ENCODE measurements around the gene SLC35G6. TPM values are rescaled to one million over a fixed set of nuclear protein-coding genes. Genes with fewer than 3 reads are reported as not detected.

SLC35G6 gene
- polyA plus RNA-seq, 1 donor (not counting 4 experiments of a cell fraction or from before 2014, with no cell fraction given), result not detected

- H3K4me2 ChIP-seq (ENCODE audit: control insufficient read depth, extremely low read depth, insufficient read depth, low read depth, low read length), result no peak overlapping the region
- H2AFZ ChIP-seq (ENCODE audit: control insufficient read depth, low read length), result no peak overlapping the region
- H3K27me3 ChIP-seq (ENCODE audit: control insufficient read depth, extremely low read depth, insufficient read depth, low read length), result no peaks in the 10 kb centered on the region
- no peak overlapping the region for H3K4me3 ChIP-seq (ENCODE audit: control insufficient read depth in 2 of 3, extremely low read depth in 1 of 3, insufficient read depth in 2 of 3, low read depth in 1 of 3, low read length in 3 of 3)
- peaks cover under 1% of the 10 kb centered on the region for H3K4me1 ChIP-seq (ENCODE audit: control insufficient read depth, extremely low read depth, insufficient read depth, low read length)
- H3K9me3 ChIP-seq (ENCODE audit: control insufficient read depth, low read depth, low read length), result no peaks in the 10 kb centered on the region
- FAIRE-seq (no peak), DNase-seq (ENCODE audit: low read depth, low spot score) (no peak)
- TF ChIP-seq, protein P1, sequence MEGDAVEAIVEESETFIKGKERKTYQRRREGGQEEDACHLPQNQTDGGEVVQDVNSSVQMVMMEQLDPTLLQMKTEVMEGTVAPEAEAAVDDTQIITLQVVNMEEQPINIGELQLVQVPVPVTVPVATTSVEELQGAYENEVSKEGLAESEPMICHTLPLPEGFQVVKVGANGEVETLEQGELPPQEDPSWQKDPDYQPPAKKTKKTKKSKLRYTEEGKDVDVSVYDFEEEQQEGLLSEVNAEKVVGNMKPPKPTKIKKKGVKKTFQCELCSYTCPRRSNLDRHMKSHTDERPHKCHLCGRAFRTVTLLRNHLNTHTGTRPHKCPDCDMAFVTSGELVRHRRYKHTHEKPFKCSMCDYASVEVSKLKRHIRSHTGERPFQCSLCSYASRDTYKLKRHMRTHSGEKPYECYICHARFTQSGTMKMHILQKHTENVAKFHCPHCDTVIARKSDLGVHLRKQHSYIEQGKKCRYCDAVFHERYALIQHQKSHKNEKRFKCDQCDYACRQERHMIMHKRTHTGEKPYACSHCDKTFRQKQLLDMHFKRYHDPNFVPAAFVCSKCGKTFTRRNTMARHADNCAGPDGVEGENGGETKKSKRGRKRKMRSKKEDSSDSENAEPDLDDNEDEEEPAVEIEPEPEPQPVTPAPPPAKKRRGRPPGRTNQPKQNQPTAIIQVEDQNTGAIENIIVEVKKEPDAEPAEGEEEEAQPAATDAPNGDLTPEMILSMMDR (optimal IDR thresholded peaks at IDR 0.05 in 1 of 3, IDR thresholded peaks at IDR 0.05 in 1 of 3, conservative IDR thresholded peaks at IDR 0.05 in 1 of 3; ENCODE audit: extremely low read depth in 1 of 3, insufficient read depth in 2 of 3, low read length in 3 of 3), result no peak
- no peak for TF ChIP-seq EZH2 (IDR thresholded peaks at IDR 0.05; ENCODE audit: low read length)
- peaks cover 85% of the 10 kb centered on the region for H3K79me2 ChIP-seq (ENCODE audit: control insufficient read depth, insufficient read depth, low read length)
- dilution Hi-C loops (cut with MboI; ENCODE audit: extremely low pct_ligation_motif_present, low sequenced_read_pairs), result no loop called here
- peaks cover 4% of the 10 kb centered on the region for H3K9me1 ChIP-seq (ENCODE audit: control insufficient read depth, extremely low read depth, insufficient read depth, low read length)
- peaks cover 40 to 43% of the 10 kb centered on the region in 2 experiments for H3K36me3 ChIP-seq (ENCODE audit: control insufficient read depth in 2 of 2, extremely low read depth in 1 of 2, insufficient read depth in 2 of 2, low read length in 2 of 2)
- H3K27ac ChIP-seq (ENCODE audit: control insufficient read depth, insufficient read depth, low read length), result no peak overlapping the region
- H4K20me1 ChIP-seq (ENCODE audit: control insufficient read depth, extremely low read depth, insufficient read depth, low read length), result peaks cover 39% of the 10 kb centered on the region
- H3K9ac ChIP-seq (ENCODE audit: control insufficient read depth, extremely low read depth, insufficient read depth, low read length), result no peak overlapping the region
Measured at GRCh38 chr17:7493941-7494340, 12.7 kb downstream of the SLC35G6 start.

DNA sequence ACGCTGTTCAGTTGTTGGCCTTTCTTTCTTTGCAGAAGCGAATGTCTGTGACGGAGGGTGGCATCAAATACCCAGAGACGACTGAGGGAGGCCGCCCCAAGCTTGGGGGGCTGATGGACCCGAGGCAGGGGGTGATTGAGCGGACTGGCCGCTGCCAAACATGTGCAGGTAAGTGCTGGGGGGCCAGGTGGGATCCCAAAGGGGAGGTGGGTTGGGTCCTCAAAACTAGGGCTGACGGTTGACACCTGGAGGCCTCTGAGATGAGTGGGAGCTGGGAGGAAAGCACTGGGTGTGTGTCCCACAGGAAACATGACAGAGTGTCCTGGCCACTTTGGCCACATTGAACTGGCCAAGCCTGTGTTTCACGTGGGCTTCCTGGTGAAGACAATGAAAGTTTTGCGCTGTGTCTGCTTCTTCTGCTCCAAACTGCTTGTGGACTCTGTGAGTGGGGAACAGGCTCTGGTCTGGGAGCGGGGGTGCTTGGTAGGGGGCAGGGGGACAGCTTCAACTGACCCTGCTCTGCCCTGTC is 14.7 kb downstream of the SLC35G6 start:
- Histone ChIP-seq H3K79me2 (ENCODE audit: control insufficient read depth, insufficient read depth, low read length) (peaks cover 65% of the 10 kb centered on the region), H3K4me2 (ENCODE audit: control insufficient read depth, extremely low read depth, insufficient read depth, low read depth, low read length) (no peak overlapping the region), H3K9me3 (ENCODE audit: control insufficient read depth, low read depth, low read length) (no peaks in the 10 kb centered on the region), H3K27me3 (ENCODE audit: control insufficient read depth, extremely low read depth, insufficient read depth, low read length) (no peaks in the 10 kb centered on the region), H3K4me3 (ENCODE audit: control insufficient read depth in 2 of 3, extremely low read depth in 1 of 3, insufficient read depth in 2 of 3, low read depth in 1 of 3, low read length in 3 of 3) (no peak overlapping the region), H3K27ac (ENCODE audit: control insufficient read depth, insufficient read depth, low read length) (no peak overlapping the region), H3K9me1 (ENCODE audit: control insufficient read depth, extremely low read depth, insufficient read depth, low read length) (peaks cover 4% of the 10 kb centered on the region), H4K20me1 (ENCODE audit: control insufficient read depth, extremely low read depth, insufficient read depth, low read length) (peaks cover 25% of the 10 kb centered on the region), H2AFZ (ENCODE audit: control insufficient read depth, low read length) (no peak overlapping the region), H3K36me3 (ENCODE audit: control insufficient read depth in 2 of 2, extremely low read depth in 1 of 2, insufficient read depth in 2 of 2, low read length in 2 of 2) (peaks cover 52 to 53% of the 10 kb centered on the region in 2 experiments), H3K9ac (ENCODE audit: control insufficient read depth, extremely low read depth, insufficient read depth, low read length) (no peak overlapping the region), H3K4me1 (ENCODE audit: control insufficient read depth, extremely low read depth, insufficient read depth, low read length) (no peaks in the 10 kb centered on the region)
- FAIRE-seq, result no peak
- dilution Hi-C loops (cut with MboI; ENCODE audit: extremely low pct_ligation_motif_present, low sequenced_read_pairs), result no loop called here
- TF ChIP-seq EZH2 (IDR thresholded peaks at IDR 0.05; ENCODE audit: low read length), result no peak
- TF ChIP-seq, protein P1 (optimal IDR thresholded peaks at IDR 0.05 in 1 of 3, IDR thresholded peaks at IDR 0.05 in 1 of 3, conservative IDR thresholded peaks at IDR 0.05 in 1 of 3; ENCODE audit: extremely low read depth in 1 of 3, insufficient read depth in 2 of 3, low read length in 3 of 3), result no peak
- no peak for DNase-seq (ENCODE audit: low read depth, low spot score)
